Stimulated activated CD4-positive, alpha-beta T cell treated with anti-CD3 and anti-CD28 coated beads, Interleukin-15, amount 100 ng/mL, for 1 hour (primary cell): ENCODE results near the gene NBEAL1.
A peak's percentile ranks its signal among the peaks of the same experiment; 100 is the strongest.
"Not testable (repeated sequence)": the region's sequence is repeated elsewhere in the genome, so short reads cannot be mapped to it uniquely, and the experiment has no call there.

ENCODE experiments used
- DNase-seq, 2 donors: peaks; one replicate each; pipeline ENCODE4 v3.0.0-alpha.2; 2020; ENCODE audit warnings: low read depth in 1 of 2, low spot score in 1 of 2

NBEAL1 gene

DNA sequence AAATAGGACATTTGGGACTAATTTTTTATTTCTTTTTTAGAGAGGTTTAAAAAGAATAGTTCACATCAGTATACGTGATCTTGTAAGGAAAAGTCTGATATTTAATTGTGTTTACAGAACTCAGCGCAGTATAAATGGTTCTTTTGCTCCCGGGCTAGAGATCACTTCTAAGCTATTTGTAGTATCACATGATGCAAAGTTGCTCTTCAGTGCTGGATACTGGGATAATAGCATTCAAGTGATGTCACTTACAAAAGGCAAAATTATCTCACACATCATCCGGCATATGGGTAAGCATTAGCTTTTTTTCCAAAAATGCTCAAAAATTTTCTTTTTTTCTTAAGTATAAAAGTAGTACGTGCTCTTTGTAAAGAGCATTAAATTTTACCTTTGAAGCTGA lies 186.8 kb downstream of the NBEAL1 start:
- DNase-seq, result no peak

DNA sequence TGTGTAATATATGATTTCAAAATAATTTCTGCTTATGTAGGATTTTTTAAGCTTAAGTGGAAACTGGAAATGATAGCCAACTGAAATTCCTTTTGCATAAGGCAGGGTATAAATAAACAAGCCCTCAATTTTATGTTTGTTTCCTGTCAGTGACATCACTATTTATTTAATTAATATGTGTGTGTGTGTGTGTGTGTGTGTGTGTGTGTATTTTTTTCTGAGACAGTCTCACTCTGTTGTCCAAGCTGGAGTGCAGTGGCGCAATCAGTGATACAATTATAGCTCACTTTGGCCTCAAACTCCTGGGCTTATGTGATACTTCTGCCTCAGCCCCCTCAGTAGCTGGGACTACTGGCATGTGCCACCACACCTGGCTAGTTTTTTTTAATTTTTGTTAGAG lies 194.9 kb downstream of the NBEAL1 start:
- DNase-seq, result no peak

DNA sequence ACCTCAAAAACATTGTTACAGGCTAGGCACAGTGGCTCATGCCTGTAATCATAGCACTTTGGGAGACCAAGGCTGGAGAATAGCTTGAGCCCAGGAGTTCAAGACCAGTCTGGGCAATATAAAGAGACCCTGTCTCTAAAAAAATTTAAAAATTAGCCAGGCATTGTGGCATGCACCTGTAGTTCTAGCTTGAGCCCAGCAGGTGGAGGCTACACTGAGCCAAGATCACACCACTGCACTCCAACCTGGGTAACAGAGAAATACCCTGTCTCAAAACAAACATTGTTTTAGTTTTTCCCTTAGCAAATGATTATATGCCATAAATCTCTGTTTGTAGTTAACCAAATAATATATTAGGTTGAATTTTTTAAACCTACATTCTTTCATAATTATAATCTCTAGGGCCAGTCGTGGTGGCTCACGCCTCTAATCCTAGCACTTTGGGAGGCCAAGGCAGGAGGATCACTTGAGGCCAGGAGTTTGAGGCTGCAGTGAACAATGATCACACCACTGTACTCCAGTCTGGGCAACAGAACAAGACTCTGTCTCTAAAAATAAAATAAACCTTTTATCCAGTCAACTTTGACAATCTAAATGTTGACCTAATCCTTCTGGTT lies 210.9 kb downstream of the NBEAL1 start:
- DNase-seq, result no peak

DNA sequence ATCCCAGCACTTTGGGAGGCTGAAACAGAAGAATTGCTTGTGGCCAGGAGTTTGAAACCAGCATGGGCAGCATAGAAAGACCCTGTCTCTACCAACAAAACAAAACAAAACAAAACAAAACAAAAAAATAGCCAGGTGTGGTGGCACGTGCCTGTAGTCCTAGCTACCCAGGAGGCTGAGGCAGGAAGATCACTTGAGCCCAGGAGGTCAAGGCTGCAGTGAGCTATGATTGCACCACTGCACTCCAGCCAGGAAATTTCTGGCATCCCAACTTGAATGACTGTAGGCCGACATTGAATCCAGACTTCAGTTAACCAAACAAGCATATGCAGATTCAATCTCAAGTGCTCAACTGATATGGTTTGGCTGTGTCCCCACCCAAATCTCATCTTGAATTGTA lies 215.0 kb downstream of the NBEAL1 start:
- not testable (repeated sequence) for DNase-seq

DNA sequence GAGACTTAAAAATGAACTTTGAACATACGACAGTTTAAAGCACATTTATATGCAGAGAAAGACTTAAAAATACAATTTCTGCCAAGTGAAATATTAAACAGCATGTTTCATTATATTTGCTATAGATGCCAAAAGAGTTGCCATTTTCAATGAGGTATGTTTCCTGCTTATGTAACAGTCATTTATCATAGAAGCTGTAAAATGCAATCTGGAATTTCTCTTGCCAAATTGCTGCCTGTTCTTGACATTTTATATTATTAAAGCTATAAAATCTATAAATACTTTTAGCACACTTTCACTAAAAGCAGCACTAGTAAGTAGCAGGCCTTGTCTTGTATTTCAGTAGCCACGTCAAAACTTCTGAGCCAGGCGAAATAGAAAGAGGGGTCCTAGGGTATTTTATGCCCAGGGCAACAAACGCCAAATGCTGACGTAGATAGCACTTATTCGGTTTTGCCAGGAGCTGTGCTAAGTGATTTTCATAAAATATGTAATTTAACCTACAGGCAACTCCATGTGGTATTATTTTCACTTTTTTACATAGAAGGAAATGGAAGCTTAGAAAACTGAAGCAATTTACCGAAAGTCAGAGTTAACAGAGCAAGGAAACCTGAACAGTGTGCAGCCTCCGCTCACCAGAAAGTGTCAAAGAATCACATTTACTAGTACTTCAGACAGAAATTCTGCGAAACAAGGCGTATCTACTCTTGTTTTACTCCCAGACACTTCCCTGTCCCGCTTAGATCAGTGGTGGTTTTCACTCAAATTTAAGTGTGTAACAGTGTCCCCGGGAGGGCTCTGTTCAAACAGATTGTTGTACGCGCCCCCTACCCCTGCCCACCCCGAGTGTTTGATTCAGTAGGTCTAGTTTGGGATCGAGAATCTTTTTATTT lies 222.9 kb downstream of the NBEAL1 start:
- no peak for DNase-seq

DNA sequence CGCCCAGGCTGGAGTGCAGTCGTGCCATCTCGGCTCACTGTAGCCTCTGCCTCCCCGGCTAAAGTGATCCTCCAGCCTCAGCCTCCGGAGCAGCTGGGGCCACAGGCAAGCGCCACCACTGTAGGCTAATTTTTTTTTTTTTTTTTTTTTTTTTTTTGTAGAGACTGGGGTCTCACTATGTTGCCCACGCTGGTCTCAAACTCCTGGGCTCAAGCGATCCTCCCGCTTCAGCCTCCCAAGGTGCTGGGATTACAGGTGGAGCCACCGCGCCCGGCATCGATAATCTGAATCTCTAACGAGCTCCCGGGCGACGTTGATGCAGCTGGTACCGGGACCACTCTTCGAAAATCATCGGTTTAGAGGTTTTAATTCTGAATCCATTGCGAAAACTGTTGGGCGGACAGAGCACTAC lies 223.6 kb downstream of the NBEAL1 start:
- no peak for DNase-seq

DNA sequence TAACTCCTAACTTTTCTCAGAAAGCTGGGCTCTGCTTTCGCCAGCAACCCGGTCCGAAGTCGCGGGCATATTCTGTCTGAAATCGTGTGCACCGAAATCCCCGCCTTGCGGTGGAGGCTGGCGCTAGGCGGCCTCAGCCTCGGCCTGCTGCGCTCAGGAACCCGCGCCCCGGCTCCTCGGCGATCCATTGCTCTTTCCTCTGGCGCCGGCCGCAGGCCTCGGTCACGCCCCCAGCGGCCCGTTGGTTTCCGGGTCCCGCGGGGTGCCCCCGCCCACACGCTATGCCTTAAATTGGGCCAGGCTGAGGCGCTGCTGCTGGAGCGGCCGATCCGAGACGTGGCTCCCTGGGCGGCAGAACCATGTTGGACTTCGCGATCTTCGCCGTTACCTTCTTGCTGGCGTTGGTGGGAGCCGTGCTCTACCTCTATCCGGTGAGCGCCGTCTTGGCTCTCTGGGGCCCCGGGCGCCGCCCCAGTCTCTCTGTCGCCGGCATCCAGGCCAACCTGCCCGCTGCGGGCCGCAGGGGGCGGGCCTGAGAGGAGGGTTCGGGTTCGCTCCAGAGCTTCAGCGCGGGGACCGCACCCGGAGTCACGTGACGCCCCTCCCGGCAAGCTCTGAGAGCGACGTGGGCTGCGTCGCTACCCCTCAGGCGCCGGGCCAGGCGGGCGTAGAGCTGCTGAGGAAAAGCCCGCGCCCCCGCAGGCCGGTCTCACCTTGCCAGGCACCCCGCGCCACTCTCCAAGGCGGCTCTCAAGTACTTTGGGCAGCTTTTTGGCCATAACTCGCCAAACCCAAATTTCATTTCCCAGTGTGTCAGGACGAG lies 224.2 kb downstream of the NBEAL1 start, which contains the start of gene CYP20A1:
TSS of gene CYP20A1 (plus strand) at position 315 of the 823 bp plus-strand sequence. CDS start at position 360, 45 bp downstream.
- DNase-seq, result peak; percentile 94 to 96

DNA sequence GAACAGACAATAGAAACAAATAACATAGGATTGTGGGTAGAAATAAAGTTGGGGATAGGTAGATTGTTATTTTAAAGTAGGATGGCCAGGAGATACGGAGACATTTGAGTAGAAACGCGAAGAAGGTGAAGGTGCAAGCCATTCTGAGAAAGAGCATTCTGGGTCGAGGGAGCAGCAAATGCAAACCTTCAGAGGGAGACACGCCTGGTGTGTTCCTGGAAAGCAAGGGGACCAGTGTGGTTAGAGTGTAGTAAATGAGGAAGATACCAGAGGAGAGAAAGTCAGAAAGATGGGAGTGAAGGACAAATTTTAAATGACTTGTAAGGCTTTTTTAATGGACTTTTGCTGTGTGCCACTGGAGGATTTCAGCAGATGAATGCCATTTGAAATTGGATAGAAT lies 225.8 kb downstream of the NBEAL1 start:
- no peak for DNase-seq

DNA sequence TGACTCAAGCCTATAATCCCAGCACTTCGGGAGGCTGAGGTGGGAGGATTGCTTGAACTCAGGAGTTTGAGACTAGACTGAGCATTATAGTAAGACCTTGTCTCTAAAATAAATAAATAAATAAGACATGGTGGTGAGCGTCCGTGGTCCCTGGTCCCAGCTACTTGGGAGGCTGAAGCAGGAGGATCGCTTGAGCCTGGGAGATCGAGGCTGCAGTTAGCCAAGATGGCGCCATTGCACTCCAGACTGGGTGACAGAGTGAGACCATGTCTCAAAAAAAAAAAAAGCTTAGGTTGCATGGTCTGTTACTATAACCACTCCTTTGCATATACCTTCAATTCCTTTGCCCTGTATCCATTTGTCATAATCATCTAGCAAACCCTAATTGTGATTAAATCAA lies 227.8 kb downstream of the NBEAL1 start:
- DNase-seq, result no peak

DNA sequence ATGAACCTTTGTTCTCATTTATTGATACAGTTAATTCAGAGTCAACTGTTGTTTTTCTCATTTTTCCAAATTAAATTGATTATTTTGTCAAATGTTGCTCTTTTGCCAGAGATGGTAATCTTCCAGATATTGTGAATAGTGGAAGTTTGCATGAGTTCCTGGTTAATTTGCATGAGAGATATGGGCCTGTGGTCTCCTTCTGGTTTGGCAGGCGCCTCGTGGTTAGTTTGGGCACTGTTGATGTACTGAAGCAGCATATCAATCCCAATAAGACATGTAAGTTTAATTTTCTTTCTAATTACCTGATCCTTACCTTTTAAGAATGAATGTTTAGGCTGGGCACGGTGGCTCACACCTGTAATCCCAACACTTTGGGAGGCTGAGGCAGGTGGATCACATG lies 232.0 kb downstream of the NBEAL1 start:
- DNase-seq, result no peak

DNA sequence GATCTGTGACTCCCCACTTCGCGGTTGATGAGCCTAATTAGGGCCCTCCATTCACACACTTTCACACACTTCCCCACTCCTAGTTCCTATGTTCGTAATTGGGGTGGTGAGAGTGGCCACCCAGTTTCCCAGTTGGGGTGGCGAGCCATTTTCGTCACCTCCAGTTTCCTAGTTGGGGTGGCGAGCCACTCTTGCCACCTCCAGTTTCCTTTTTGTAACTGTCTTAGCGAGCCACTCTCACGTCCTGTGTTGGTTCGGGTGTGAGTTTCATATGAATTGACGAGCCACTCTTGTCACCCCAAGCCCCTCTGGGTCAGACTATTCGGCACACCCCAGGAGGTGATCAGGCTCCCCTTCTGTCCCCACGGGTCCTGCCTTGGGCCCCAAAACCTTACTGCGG lies 238.1 kb downstream of the NBEAL1 start:
- DNase-seq, result no peak

DNA sequence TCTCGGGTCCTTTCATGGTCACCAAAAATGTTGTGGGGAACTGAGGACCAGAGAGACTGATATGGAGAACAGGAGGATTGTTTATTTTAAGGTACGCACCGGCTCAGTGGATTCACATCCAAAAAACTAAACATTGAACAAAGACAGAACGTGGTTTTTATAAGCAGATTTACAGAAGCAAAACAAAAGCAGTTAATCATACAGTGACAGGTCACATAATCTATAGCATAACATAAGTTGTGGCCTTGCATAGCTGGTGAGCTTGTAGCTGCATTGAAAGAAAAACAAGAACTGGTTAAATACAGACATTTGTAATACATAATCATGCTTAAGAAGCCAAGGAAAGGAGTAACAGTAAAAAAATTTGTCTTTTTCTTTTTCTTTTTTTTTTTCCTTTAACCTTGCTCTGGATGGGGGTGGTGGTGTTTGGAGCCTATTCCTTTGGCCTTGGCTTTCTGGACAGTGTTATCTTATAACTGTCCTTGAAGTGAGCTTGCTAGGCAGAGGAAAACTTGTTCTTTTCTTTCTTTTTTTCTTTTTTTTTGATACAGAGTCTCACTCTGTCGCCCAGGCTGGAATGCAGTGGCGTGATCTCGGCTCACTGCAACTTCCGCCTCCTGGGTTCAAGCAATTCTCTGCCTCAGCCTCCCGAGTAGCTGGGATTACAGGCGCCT lies 238.9 kb downstream of the NBEAL1 start:
- not testable (repeated sequence) for DNase-seq

DNA sequence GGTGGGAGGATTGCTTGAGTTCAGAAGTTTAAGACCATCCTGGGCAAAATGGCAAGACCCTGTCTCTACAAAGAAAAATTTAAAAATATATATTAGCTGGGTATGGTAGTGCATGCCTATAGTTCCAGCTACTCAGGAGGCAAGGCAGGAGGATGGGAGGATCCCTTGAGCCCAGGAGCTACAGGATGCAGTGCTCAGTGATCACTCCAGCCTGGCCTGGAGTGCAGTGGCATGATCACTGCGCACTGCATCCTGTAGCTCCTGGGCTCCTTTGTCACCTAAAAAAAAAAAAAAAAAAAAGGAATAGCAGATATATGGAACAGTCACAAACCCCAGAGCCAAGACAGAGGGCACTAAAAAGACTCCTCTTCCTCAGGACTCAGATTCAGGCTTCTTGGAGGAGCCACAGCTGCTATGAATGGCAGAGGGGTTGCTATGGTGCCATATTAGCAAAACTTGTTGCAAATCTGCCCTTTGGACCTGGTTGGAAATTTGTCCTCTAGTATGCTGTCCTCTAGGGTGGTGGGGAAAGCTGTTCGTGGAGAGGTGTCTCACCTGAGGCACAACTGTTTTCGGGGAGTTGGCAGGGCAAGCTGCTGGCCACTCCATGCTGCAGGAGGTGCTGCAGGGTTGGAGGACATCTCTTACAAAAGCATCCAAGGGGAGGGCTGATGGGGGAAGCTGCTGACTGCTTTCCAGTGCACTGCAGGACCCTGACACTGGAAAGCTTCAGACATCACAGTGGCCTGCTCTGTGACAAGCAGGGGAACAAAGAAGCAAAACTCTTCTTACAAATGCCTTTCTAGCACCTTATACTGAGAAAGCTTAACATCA lies 246.9 kb downstream of the NBEAL1 start:
- DNase-seq, result no peak
